Thyroid gland (tissue), 4 donors: ENCODE results near the gene EFHD2. TPM values are rescaled to one million over a fixed set of nuclear protein-coding genes. Genes with fewer than 3 reads are reported as not detected.
"Not testable (repeated sequence)": the region's sequence is repeated elsewhere in the genome, so short reads cannot be mapped to it uniquely, and the experiment has no call there.

Source experiments
- DNase-seq, 2 donors: peaks; one replicate each; pipeline ENCODE4 v3.0.0-alpha.2; 2019
- H3K27ac ChIP-seq, 3 donors: fragments of 200-600 bp; sonication (generic); 1 replicate in 2 of 3; 2 replicates in 1 of 3; pipeline ENCODE4 v1.5.1; 2016 to 2019; ENCODE audit warnings: mild to moderate bottlenecking in 1 of 3, moderate library complexity in 1 of 3
- H3K27me3 ChIP-seq: fragments of 200-600 bp; sonication (generic); one replicate; pipeline ENCODE4 v1.5.1; 2019
- H3K36me3 ChIP-seq, 2 donors: fragments of 200-600 bp; sonication (generic); one replicate each; pipeline ENCODE4 v1.5.1; 2016 to 2019
- H3K4me1 ChIP-seq, 2 donors: fragments of 200-600 bp; sonication (generic); one replicate each; pipeline ENCODE4 v1.5.1; 2017 to 2019
- H3K4me3 ChIP-seq, 3 donors: fragments of 200-600 bp; sonication (generic); replicated peaks in 1 of 3; 1 replicate in 2 of 3; 2 replicates in 1 of 3; pipeline ENCODE4 v1.5.1; 2016; ENCODE audit warnings: mild to moderate bottlenecking in 1 of 3
- H3K9me3 ChIP-seq: fragments of 200-600 bp; sonication (generic); one replicate; pipeline ENCODE4 v1.5.1; 2017
- CTCF ChIP-seq, 6 experiments: fragments of 200-600 bp in 3 of 6; fragments of 450-650 bp in 3 of 6; sonication (generic) in 3 of 6; IDR thresholded peaks; one replicate each; pipeline ENCODE4 v1.5.1; 2016 to 2019; ENCODE audit warnings: antibody characterized with exemption in 6 of 6, mild to moderate bottlenecking in 2 of 6, inconsistent platforms in 1 of 6, moderate library complexity in 1 of 6
- POLR2A ChIP-seq, 2 donors: fragments of 450-650 bp; IDR thresholded peaks; one replicate each; pipeline ENCODE4 v1.6.1; 2017; ENCODE audit warnings: antibody characterized with exemption in 2 of 2, mild to moderate bottlenecking in 2 of 2, moderate library complexity in 1 of 2
- WGBS, 2 donors: methylation state at CpG; one replicate each; pipeline ENCODE4 v1.1.5; 2017; 5-methylcytosine and 5-hydroxymethylcytosine counted together
- intact Hi-C: fragments of 100-400 bp; cut with DNase I; formaldehyde crosslinking; loops from one replicate; pipeline ENCODE4 v1.15.1; 2023
- total RNA-seq, 4 donors: library from RNA; depleted of rRNA; stranded (reverse); fragments of >200 nt; gene quantifications; one replicate each; pipeline ENCODE4 v1.2.3, GENCODE V29; 2016

Gene EFHD2
- total RNA-seq, 4 donors from 2014 or later, result 50.9 to 62.6 (median 56.7) TPM

- Histone ChIP-seq H3K36me3 (no peaks in the 10 kb centered on the region), H3K4me1 (no peaks in the 10 kb centered on the region), H3K9me3 (no peaks in the 10 kb centered on the region), H3K27ac (no peak overlapping the region), H3K4me3 (no peak overlapping the region), H3K27me3 (no peaks in the 10 kb centered on the region)
- no peak for TF ChIP-seq CTCF (IDR thresholded peaks at IDR 0.05)
- no peak for TF ChIP-seq POLR2A (IDR thresholded peaks at IDR 0.05)
- 55 to 71% methylated on average over 3 of the region's 3 CpGs for WGBS, 2 donors
- DNase-seq, result no peak
- intact Hi-C loops, result no loop called here
Measured at GRCh38 chr1:15469361-15469760, 59.7 kb downstream of the EFHD2 start.

- H3K4me3 ChIP-seq, H3K27me3 ChIP-seq, H3K4me1 ChIP-seq, intact Hi-C loops, DNase-seq, H3K36me3 ChIP-seq, H3K9me3 ChIP-seq, H3K27ac ChIP-seq: not testable (repeated sequence)
- 87 to 91% methylated on average over 7 to 9 of the region's 9 CpGs for WGBS, 2 donors
Measured at GRCh38 chr1:15469821-15470448, 60.2 kb downstream of the EFHD2 start.

GRCh38 chr1:15471067-15471466 lies 61.4 kb downstream of the EFHD2 start:
- H3K27ac ChIP-seq, DNase-seq, H3K27me3 ChIP-seq, intact Hi-C loops, H3K9me3 ChIP-seq, H3K4me1 ChIP-seq, H3K36me3 ChIP-seq, H3K4me3 ChIP-seq: not testable (repeated sequence)
- 96 to 98% methylated on average over 5 of the region's 5 CpGs for WGBS, 2 donors

GRCh38 chr1:15471723-15472122 lies 62.0 kb downstream of the EFHD2 start:
- H3K4me3 ChIP-seq, H3K36me3 ChIP-seq, H3K27me3 ChIP-seq, H3K9me3 ChIP-seq, H3K4me1 ChIP-seq, intact Hi-C loops, DNase-seq, H3K27ac ChIP-seq: not testable (repeated sequence)
- WGBS, 2 donors, result 83 to 86% methylated on average over 6 of the region's 6 CpGs

- Histone ChIP-seq H3K9me3 (no peaks in the 10 kb centered on the region), H3K27me3 (no peaks in the 10 kb centered on the region), H3K4me3 (no peak overlapping the region), H3K27ac (no peak overlapping the region), H3K4me1 (no peaks in the 10 kb centered on the region), H3K36me3 (no peaks in the 10 kb centered on the region)
- 82 to 87% methylated on average over 11 of the region's 11 CpGs for WGBS, 2 donors
- TF ChIP-seq CTCF (IDR thresholded peaks at IDR 0.05) (no peak), POLR2A (IDR thresholded peaks at IDR 0.05) (no peak)
- DNase-seq, result no peak
- intact Hi-C loops, result no loop called here
Measured at GRCh38 chr1:15472587-15472986, 62.9 kb downstream of the EFHD2 start.

GRCh38 chr1:15475752-15476314 lies 66.1 kb downstream of the EFHD2 start, which contains the start of gene CELA2B:
Gene CELA2B (plus strand): TSS chr1:15476104. CDS start chr1:15476126, 22 bp downstream.
- H3K27me3 ChIP-seq, result no peaks in the 10 kb centered on the region
- DNase-seq, result no peak
- intact Hi-C loops, result no loop called here
- no peak for TF ChIP-seq CTCF (IDR thresholded peaks at IDR 0.05)
- no peak for TF ChIP-seq POLR2A (IDR thresholded peaks at IDR 0.05)
- H3K27ac ChIP-seq, result no peak within 1 kb of the TSS
- H3K36me3 ChIP-seq, result no peaks in the 10 kb centered on the region
- no peak within 1 kb of the TSS for H3K4me3 ChIP-seq
- H3K9me3 ChIP-seq, result no peaks in the 10 kb centered on the region
- 83 to 88% methylated on average over 5 of the region's 5 CpGs for WGBS, 2 donors
- no peaks in the 10 kb centered on the region for H3K4me1 ChIP-seq
